ENCODE data around the gene KLHL22.
"Not testable (repeated sequence)": the region's sequence is repeated elsewhere in the genome, so short reads cannot be mapped to it uniquely, and the experiment has no call there.

The KLHL22 gene

DNA sequence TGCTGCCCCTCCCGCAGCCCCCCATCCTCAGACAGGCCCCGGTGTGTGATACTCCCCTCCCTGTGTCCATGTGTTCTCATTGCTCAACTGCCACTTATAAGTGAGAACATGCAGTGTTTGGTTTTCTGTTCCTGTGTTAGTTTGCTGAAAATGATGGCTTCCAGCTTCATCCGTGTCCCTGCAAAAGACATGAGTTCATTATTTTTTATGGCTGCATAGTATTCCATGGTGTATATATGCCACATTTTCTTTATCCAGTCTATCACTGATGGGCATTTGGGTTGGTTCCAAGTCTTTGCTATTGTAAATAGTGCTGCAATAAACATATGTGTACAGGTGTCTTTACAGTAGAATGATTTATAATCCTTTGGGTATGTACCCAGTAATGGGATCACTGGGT, 80.4 kb downstream of the KLHL22 start:
- not testable (repeated sequence) for DNase-seq

- DNase-seq = no peak
Observed at GRCh38 chr22:20414450-20414849, 81.1 kb downstream of the KLHL22 start.

DNA sequence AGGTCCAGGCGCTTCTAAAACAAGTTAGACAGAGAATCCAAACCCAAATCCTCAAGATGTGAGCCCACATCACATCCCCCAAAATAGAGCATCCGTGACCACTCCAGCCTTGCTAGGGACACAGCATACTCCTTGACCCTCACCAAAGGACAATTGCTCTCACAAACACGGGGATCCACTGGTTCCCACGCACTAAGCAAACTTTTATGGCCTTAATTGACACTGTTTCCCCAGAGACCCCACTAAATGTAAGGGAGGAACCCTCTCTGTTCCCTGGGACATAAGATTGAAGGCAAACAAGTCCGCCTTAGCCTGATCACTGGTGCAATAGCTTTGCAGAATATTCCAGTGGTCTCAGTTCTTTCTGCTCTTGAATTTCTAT, 81.5 kb downstream of the KLHL22 start:
- DNase-seq = no peak

GRCh38 chr22:20413217-20414058, 82.2 kb downstream of the KLHL22 start:
- DNase-seq = no peak

- DNase-seq = no peak
Observed at GRCh38 chr22:20412474-20413216, 83.0 kb downstream of the KLHL22 start.

GRCh38 chr22:20409385-20409784, 86.2 kb downstream of the KLHL22 start:
- not testable (repeated sequence) for DNase-seq

- no peak for DNase-seq
Observed at GRCh38 chr22:20408891-20409290, 86.7 kb downstream of the KLHL22 start.

DNA sequence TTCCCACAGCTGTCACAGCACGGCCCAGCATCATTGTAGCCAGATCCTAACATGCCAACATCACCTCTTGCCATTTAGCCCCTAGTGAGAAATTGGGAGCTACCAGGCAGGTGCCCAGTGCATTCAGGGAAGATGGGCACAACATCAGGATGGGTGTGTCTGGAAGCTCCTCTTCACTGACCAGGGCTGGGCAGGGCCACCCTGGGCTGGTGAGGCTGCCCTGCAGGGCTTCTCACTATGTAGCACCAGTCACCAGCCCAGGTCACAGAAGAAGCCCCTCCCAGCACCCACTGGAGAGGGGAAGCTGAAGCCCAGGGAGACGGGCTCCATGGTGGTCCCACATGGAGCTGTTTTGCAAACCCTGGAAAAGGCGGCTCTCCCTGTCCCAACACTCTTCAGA, 87.8 kb downstream of the KLHL22 start:
- no peak for DNase-seq

DNA sequence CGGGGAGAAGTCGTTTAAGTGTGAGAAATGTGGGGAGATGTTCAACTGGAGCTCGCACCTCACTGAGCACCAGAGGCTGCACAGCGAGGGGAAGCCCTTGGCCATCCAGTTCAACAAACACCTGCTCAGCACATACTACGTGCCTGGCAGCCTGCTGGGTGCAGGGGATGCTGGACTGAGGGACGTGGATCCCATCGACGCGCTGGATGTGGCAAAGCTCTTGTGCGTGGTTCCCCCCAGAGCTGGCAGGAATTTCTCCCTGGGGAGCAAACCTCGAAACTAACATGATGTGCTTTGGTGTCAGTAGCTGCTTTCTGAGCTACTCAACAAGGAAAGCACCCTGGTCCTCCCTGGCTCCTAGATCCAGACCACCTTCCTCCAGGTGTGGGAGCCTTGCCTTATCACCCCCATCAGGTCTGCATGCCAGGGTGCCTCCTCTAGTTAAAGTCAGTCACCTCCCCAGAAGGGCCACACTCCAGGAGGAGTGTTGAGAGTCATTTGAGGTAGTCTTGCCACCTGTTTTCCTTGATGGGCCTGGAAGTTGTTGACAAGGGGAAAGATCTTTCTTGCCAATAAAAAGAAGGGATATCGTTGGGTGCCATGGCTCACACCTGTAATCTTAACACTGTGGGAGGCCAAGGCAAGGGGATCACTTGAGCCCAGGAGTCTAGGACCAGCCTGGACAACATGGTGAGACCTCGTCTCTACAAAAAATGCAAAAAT, 88.7 kb downstream of the KLHL22 start:
- no peak for DNase-seq

- no peak for DNase-seq
Observed at GRCh38 chr22:20405931-20406685, 89.5 kb downstream of the KLHL22 start.

GRCh38 chr22:20405291-20405930, 90.2 kb downstream of the KLHL22 start:
- no peak for DNase-seq

DNA sequence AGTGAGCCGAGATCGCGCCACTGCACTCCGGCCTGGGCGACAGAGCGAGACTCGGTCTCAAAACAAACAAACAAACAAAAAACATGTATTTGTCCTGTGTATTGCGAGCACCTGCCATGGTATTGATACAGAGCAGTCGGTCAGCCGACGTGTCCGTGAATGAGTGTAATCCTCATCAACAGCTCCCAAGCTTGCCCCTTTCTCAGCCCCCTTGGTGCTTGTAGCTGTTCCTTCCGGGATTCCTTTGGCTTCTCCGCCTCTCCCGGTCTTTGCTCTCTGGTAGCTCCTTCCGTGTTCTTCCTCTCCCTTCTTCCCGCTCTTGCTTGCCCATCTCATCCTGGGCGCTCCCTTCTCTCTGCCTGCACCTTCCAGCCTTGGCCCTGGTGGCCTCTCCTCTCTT, 90.7 kb downstream of the KLHL22 start:
- no peak for DNase-seq

DNA sequence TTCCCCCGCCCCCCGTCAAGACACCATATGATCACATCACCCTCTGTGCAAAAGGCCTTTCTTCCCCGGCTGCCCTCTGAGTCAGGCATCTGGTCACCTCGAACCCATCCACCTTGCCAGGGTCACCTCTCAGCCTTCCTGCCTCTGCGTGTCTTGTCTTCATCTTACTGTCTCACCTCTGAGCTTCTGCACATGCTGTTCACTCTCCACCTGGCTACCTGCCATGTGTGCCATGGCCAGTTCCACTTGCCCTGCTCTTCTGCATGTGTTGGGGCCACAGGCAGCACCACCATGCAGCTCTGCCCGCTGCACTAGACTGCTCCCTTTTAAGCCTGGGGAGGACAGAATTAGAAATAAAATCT, 91.8 kb downstream of the KLHL22 start:
- no peak for DNase-seq

DNA sequence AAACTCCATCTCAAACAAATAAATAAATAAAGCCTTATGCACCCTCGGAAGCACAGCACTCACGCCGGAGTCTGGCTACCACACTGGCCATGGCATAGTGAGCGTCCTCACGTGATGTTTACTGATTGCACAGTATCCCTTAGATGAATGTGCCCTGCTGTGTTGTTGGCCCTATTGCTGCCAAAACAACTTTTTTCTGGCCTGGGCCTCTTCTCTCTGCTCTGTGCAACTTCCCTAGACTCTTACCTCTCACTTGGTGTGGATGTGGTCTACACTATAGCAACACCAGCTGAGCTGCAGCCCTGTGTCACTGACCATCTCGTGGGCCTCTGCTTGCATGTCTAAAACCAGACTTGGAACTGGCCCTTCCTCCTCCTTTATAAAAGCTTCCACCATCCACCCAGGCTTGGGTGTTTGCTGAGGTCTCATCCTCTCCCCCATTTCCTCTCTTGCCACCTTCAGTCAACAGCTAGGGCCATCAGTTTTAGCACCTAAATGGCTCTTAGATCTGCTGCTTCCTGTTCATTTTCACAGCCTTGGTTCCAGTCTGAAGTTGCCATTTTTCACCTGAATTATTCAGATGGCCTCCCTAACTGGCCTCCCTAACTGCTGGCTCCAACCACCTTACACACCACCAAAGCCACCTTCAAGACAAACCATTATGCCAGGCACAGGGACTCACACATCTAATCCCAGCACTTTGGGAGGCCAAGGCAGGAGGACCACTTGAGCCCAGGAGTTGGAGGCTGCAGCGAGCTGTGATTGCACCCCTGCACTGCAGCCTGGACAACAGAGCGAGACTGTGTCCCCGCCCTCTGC, 92.4 kb downstream of the KLHL22 start:
- no peak for DNase-seq

DNA sequence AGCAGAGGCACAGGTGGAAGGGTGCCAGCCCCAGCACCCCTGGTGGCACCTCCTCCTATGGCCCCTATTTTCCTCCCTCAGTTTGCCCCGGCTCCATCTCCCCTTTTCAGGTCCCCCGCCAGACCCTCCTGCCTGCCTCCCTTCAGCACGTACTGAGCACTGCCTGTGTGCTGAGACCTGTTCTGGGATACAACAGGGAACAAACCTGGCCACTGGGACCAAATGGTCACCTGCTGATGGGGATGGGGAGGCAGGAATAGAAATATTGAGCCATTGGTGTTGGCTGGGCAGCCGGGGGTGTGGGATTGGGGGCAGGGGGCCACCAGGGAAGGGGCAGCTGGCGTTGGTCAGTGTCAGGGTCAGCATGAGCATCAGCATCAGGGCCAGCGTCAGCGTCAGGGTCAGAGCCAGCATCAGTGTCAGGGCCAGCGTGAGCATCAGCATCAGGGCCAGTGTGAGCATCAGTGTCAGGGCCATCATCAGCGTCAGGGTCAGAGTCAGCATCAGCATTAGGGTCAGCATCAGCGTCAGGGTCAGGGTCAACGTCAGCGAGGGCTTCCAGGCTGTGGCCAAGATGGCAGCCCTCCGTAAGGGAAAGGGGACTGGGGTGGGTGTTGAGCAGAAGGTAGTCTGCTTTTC, 94.1 kb downstream of the KLHL22 start:
- no peak for DNase-seq

GRCh38 chr22:20400606-20401375, 94.8 kb downstream of the KLHL22 start:
- no peak for DNase-seq

- DNase-seq = no peak
Observed at GRCh38 chr22:20399866-20400605, 95.6 kb downstream of the KLHL22 start.

DNA sequence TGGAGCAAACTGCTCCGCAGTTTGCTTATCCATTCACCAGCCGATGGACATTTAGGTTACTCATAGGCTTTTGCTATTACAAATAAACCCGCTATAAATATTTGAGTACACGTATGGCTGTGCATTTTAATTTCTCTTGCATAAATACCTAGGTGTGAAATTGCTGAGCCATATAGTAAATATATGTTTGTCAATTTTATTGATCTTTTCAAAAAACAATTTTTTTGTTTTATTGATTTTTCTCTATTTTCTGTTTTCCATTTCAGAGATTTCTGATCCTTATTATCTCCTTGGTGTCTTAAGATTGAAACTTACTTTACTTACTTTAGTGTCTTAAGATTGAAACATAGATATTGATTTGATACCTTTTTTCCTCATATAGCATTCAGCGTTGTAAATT, 97.2 kb downstream of the KLHL22 start:
- DNase-seq = no peak

DNA sequence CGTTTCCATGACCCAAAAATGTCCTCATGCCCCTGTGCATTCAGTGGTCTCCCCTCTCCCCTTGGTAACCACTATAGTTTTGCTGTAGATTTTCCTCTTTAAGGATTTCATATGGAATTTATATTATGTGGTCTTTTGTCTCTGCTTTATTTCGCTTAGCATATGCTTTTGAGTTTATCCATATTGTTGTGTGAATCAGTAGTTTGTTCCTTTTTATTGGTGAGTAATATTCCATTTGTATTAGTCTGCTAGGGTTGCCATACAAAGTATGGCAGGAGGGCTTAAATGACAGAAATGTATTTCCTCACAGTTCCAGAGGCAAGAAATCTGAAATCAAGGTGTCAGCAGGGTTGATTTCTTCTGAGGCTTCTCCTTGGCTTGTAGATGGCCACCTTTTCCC, 98.1 kb downstream of the KLHL22 start:
- no peak for DNase-seq

- no peak for DNase-seq
Observed at GRCh38 chr22:20396639-20397038, 99.0 kb downstream of the KLHL22 start.

Data from NCI-H524 treated with DMSO at 0.1 percent for 48 hours (cell line).